ENCODE measurements around the gene NCDN.

DNA sequence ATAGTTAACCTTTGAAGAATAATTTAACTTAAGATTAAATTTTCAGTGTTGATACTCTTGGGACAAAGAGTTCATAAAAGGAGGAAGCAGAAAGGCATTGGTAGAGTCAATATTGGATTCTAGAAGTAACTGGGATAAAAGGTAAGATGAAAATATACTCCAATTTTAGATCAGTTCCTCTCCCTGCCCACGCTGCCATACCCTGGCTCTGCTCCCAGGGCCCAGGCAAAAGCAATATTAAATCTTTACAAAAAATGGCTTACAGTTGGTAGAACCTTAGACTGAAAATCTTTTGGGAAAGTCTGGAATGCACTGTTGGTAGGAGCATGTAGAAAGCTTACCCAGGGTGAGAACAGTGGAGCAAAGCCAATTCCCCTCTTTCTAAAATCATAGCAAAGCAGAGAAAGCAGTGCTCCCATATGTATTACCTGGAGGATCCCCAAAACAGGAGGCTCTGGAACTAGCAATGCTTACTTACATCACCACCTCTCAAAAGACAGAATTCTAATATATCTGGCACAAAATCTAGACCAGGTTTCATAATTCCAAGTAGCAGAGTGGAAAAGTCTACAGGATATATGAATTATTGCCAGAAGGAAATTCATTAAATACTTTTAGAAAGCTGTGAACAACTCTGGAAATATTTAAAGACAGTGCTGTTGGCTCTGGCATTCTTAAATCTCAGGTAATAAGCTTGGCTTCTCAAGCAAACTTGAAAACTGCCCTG, 24.9 kb upstream of the NCDN start:
- TF ChIP-seq, protein P1, sequence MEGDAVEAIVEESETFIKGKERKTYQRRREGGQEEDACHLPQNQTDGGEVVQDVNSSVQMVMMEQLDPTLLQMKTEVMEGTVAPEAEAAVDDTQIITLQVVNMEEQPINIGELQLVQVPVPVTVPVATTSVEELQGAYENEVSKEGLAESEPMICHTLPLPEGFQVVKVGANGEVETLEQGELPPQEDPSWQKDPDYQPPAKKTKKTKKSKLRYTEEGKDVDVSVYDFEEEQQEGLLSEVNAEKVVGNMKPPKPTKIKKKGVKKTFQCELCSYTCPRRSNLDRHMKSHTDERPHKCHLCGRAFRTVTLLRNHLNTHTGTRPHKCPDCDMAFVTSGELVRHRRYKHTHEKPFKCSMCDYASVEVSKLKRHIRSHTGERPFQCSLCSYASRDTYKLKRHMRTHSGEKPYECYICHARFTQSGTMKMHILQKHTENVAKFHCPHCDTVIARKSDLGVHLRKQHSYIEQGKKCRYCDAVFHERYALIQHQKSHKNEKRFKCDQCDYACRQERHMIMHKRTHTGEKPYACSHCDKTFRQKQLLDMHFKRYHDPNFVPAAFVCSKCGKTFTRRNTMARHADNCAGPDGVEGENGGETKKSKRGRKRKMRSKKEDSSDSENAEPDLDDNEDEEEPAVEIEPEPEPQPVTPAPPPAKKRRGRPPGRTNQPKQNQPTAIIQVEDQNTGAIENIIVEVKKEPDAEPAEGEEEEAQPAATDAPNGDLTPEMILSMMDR (IDR thresholded peaks at IDR 0.05; ENCODE audit: borderline replicate concordance, extremely low read depth, low read length, poor library complexity, severe bottlenecking), result no peak
- no peak for TF ChIP-seq EZH2 (IDR thresholded peaks at IDR 0.05; ENCODE audit: borderline replicate concordance, low read depth, low read length, severe bottlenecking)
